ENCODE results near the gene YOD1.
"Not testable (repeated sequence)": the region's sequence is repeated elsewhere in the genome, so short reads cannot be mapped to it uniquely, and the experiment has no call there.

The YOD1 gene

GRCh38 chr1:207052911-207053769 lies 2.1 kb upstream of the YOD1 start, which contains the start of gene PFKFB2:
PFKFB2 (plus strand) TSS chr1:207053275; CDS start chr1:207054718, 1,443 bp downstream.
- DNase-seq (ENCODE audit: low read depth, low spot score), result peak; percentile 86
- H3K4me3 ChIP-seq (ENCODE audit: low read length), result peak within 1 kb of the TSS; percentile 70

GRCh38 chr1:207050480-207051190 lies 373 bp downstream of the YOD1 start:
- H3K4me3 ChIP-seq (ENCODE audit: low read length), result peak overlapping the region; percentile 98
- peak; percentile 92 for DNase-seq (ENCODE audit: low read depth, low spot score)

- DNase-seq (ENCODE audit: low read depth, low spot score), result peak; percentile 68
- H3K4me3 ChIP-seq (ENCODE audit: low read length), result peak overlapping the region; percentile 98
Measured at GRCh38 chr1:207049974-207050391, 1.0 kb downstream of the YOD1 start.

- DNase-seq (ENCODE audit: low read depth, low spot score), result no peak
- peak overlapping the region; percentile 98 for H3K4me3 ChIP-seq (ENCODE audit: low read length)
Measured at GRCh38 chr1:207049514-207049913, 1.5 kb downstream of the YOD1 start.

GRCh38 chr1:207049054-207049453 lies 2.0 kb downstream of the YOD1 start:
- no peak overlapping the region for H3K4me3 ChIP-seq (ENCODE audit: low read length)

GRCh38 chr1:207048041-207048440 lies 3.0 kb downstream of the YOD1 start:
- H3K4me3 ChIP-seq (ENCODE audit: low read length), result no peak overlapping the region

More at GRCh38 chr1:207049054-207049453, 2.0 kb downstream of the YOD1 start:
- DNase-seq (ENCODE audit: low read depth, low spot score), result no peak

GRCh38 chr1:207047505-207047904 lies 3.5 kb downstream of the YOD1 start:
- DNase-seq (ENCODE audit: low read depth, low spot score), result no peak
- H3K4me3 ChIP-seq (ENCODE audit: low read length), result no peak overlapping the region

More at GRCh38 chr1:207048041-207048440, 3.0 kb downstream of the YOD1 start:
- DNase-seq (ENCODE audit: low read depth, low spot score), result no peak

GRCh38 chr1:207045453-207045852 lies 5.6 kb downstream of the YOD1 start:
- H3K4me3 ChIP-seq (ENCODE audit: low read length), result no peak overlapping the region
- no peak for DNase-seq (ENCODE audit: low read depth, low spot score)

- not testable (repeated sequence) for H3K4me3 ChIP-seq (ENCODE audit: low read length); DNase-seq (ENCODE audit: low read depth, low spot score)
Measured at GRCh38 chr1:207041397-207041796, 9.6 kb downstream of the YOD1 start.

GRCh38 chr1:207040181-207040533 lies 10.9 kb downstream of the YOD1 start:
- DNase-seq (ENCODE audit: low read depth, low spot score), result no peak
- no peak overlapping the region for H3K4me3 ChIP-seq (ENCODE audit: low read length)

GRCh38 chr1:207039380-207040180 lies 11.4 kb downstream of the YOD1 start:
- DNase-seq (ENCODE audit: low read depth, low spot score), result no peak
- H3K4me3 ChIP-seq (ENCODE audit: low read length), result no peak overlapping the region

- DNase-seq (ENCODE audit: low read depth, low spot score), result no peak
Measured at GRCh38 chr1:207036865-207037264, 14.1 kb downstream of the YOD1 start.

GRCh38 chr1:207035877-207036551 lies 15.0 kb downstream of the YOD1 start:
- DNase-seq (ENCODE audit: low read depth, low spot score), result no peak
- H3K4me3 ChIP-seq (ENCODE audit: low read length), result no peak overlapping the region

More at GRCh38 chr1:207036865-207037264, 14.1 kb downstream of the YOD1 start:
- no peak overlapping the region for H3K4me3 ChIP-seq (ENCODE audit: low read length)

- no peak overlapping the region for H3K4me3 ChIP-seq (ENCODE audit: low read length)
- no peak for DNase-seq (ENCODE audit: low read depth, low spot score)
Measured at GRCh38 chr1:207034998-207035397, 16.0 kb downstream of the YOD1 start.

GRCh38 chr1:207034208-207034607 lies 16.8 kb downstream of the YOD1 start:
- no peak overlapping the region for H3K4me3 ChIP-seq (ENCODE audit: low read length)
- no peak for DNase-seq (ENCODE audit: low read depth, low spot score)

GRCh38 chr1:207033302-207033701 lies 17.7 kb downstream of the YOD1 start:
- DNase-seq (ENCODE audit: low read depth, low spot score), result no peak
- no peak overlapping the region for H3K4me3 ChIP-seq (ENCODE audit: low read length)

- DNase-seq (ENCODE audit: low read depth, low spot score), result no peak
- no peak within 1 kb of the TSS for H3K4me3 ChIP-seq (ENCODE audit: low read length)
Measured at GRCh38 chr1:207032528-207033017, 18.4 kb downstream of the YOD1 start, which contains the start of gene C1orf116. C1orf116 (minus strand) TSS chr1:207032756; CDS start chr1:207027598, 5,158 bp downstream.

GRCh38 chr1:207031632-207032264 lies 19.3 kb downstream of the YOD1 start:
- no peak overlapping the region for H3K4me3 ChIP-seq (ENCODE audit: low read length)
- no peak for DNase-seq (ENCODE audit: low read depth, low spot score)

All from Jurkat, Clone E6-1 (cell line).